HepG2 (cell line): ENCODE results near the gene VAMP5. TPM values are rescaled to one million over a fixed set of nuclear protein-coding genes. Genes with fewer than 3 reads are reported as not detected.

ENCODE experiments used
- EP300 ChIP-seq, 3 experiments: sonication (generic) in 1 of 3; formaldehyde crosslinking in 1 of 3; IDR thresholded peaks; 2 replicates each; pipeline versions ENCODE4 v1.5.1 to v1.6.1; 2011 to 2020; ENCODE audit warnings: low read depth in 2 of 3, low read length in 2 of 3, borderline replicate concordance in 1 of 3, improper control_type of control experiment in 1 of 3, mild to moderate bottlenecking in 1 of 3, missing genetic modification reagents in 1 of 3, moderate library complexity in 1 of 3
- HMG20A ChIP-seq: IDR thresholded peaks from 2 replicates; pipeline ENCODE4 v1.6.1; 2016; ENCODE audit warnings: borderline replicate concordance
- JUND ChIP-seq: sonication (generic); formaldehyde crosslinking; IDR thresholded peaks from 2 replicates; pipeline ENCODE4 v1.8.0; 2022; ENCODE audit warnings: mild to moderate bottlenecking, missing genetic modification reagents
- KLF16 ChIP-seq, 2 experiments: sonication (generic) in 1 of 2; formaldehyde crosslinking in 1 of 2; IDR thresholded peaks; 2 replicates each; pipeline versions ENCODE4 v1.6.1 to v1.8.0; 2016 to 2023; ENCODE audit warnings: missing genetic modification reagents in 2 of 2, missing compliant biosample characterization in 1 of 2
- ZKSCAN5 ChIP-seq: sonication (generic); formaldehyde crosslinking; IDR thresholded peaks from 2 replicates; pipeline ENCODE4 v1.5.1; 2020; ENCODE audit warnings: mild to moderate bottlenecking, missing genetic modification reagents
- ZNF234 ChIP-seq: sonication (generic); formaldehyde crosslinking; conservative IDR thresholded peaks from 2 replicates; pipeline ENCODE4 v1.5.1; 2020; ENCODE audit warnings: mild to moderate bottlenecking, missing genetic modification reagents
- ZNF335 ChIP-seq: sonication (generic); formaldehyde crosslinking; IDR thresholded peaks from 2 replicates; pipeline ENCODE4 v1.4.0; 2020; ENCODE audit warnings: missing genetic modification reagents
- ZNF543 ChIP-seq: sonication (generic); formaldehyde crosslinking; IDR thresholded peaks from 2 replicates; pipeline ENCODE4 v1.4.0; 2020; ENCODE audit warnings: mild to moderate bottlenecking, missing genetic modification reagents
- ZNF841 ChIP-seq: sonication (generic); formaldehyde crosslinking; IDR thresholded peaks from 2 replicates; pipeline ENCODE4 v1.8.1; 2023; ENCODE audit warnings: missing genetic modification reagents, borderline replicate concordance
- polyA plus RNA-seq, 8 experiments: library from polyadenylated mRNA; depleted of rRNA in 3 of 8; stranded (reverse) in 7 of 8; unstranded in 1 of 8; fragments of >200 nt; fragmentation: Illumina TruSeq in 4 of 8; extraction: Trizol in 4 of 8; gene quantifications; 2 replicates each; pipeline versions ENCODE4 v1.2.1 to v1.2.3, GENCODE V29; 2011 to 2016; ENCODE audit warnings: low read depth in 4 of 8, missing spikeins in 1 of 8, mixed read lengths in 1 of 8; ENCODE audit not compliant: insufficient read depth in 1 of 8
- total RNA-seq, 5 experiments: library from RNA; depleted of rRNA; stranded (reverse); fragments of >200 nt; fragmentation: Illumina TruSeq; extraction: Trizol; gene quantifications; 2 replicates each; pipeline ENCODE4 v1.2.3, GENCODE V29; 2016; ENCODE audit warnings: low read depth in 1 of 5
- TF ChIP-seq, protein P1 (sequence below): sonication (generic); formaldehyde crosslinking; IDR thresholded peaks from 2 replicates; pipeline ENCODE4 v1.4.0; 2020; ENCODE audit warnings: mild to moderate bottlenecking, missing genetic modification reagents
- TF ChIP-seq, protein P2 (sequence below): sonication (generic); formaldehyde crosslinking; conservative IDR thresholded peaks from 2 replicates; pipeline ENCODE4 v1.8.1; 2023; ENCODE audit warnings: missing genetic modification reagents
- TF ChIP-seq, protein P3 (sequence below): sonication (generic); formaldehyde crosslinking; IDR thresholded peaks from 2 replicates; pipeline ENCODE4 v1.5.0; 2020; ENCODE audit warnings: missing genetic modification reagents
- TF ChIP-seq, protein P4 (sequence below): sonication (generic); formaldehyde crosslinking; IDR thresholded peaks from 2 replicates; pipeline ENCODE4 v1.4.0; 2020; ENCODE audit warnings: missing genetic modification reagents, borderline replicate concordance
- TF ChIP-seq, protein P5 (sequence below): sonication (generic); formaldehyde crosslinking; IDR thresholded peaks from 2 replicates; pipeline ENCODE4 v1.4.0; 2020; ENCODE audit warnings: missing genetic modification reagents, borderline replicate concordance
- TF ChIP-seq, protein P6 (sequence below): sonication (generic); formaldehyde crosslinking; IDR thresholded peaks from 2 replicates; pipeline ENCODE4 v1.8.1; 2023; ENCODE audit warnings: mild to moderate bottlenecking, missing genetic modification reagents
- TF ChIP-seq, protein P7 (sequence below): IDR thresholded peaks from 2 replicates; pipeline ENCODE4 v1.6.1; 2016; ENCODE audit warnings: mild to moderate bottlenecking

The VAMP5 gene
- total and polyA plus RNA-seq, 2 of the 13 experiments (the other 11 are each of a cell fraction or from before 2014, with no cell fraction given), result 7.2 to 56.7 TPM

DNA sequence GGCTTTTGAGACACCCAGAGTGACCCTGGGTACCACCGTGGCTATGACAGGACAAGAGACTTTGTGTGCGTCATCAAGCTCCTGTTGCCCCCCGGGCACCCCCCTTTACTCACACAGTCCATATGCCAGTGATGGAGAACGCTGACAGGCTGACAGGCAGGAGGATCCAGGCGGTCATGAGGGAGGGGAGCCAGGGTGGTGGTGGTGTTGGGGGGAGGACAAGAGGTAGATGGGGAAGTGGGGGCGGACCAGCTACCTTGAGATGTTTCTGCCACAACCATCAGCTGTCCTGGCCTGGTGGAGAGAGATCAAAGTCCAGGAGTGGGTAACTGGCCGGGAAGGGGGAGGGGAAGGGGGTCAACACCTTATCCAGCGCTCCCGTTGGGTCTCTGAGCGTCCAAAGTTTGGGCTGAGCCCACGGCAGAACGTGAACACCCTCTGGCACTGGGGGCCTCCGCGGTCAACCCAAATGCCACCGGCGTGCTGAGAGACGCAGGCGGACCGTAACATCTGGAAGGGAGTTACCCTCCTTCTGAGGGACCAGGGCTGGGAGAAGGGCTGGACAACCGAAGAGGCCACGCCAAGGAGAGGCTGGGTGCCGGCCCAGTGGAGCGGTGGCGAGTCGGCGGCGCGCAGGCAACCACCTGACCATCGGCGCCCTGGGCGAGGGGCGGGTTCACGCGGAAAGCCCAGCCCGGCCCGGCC lies 17.7 kb downstream of the VAMP5 start (continued):
- TF ChIP-seq, protein P1, sequence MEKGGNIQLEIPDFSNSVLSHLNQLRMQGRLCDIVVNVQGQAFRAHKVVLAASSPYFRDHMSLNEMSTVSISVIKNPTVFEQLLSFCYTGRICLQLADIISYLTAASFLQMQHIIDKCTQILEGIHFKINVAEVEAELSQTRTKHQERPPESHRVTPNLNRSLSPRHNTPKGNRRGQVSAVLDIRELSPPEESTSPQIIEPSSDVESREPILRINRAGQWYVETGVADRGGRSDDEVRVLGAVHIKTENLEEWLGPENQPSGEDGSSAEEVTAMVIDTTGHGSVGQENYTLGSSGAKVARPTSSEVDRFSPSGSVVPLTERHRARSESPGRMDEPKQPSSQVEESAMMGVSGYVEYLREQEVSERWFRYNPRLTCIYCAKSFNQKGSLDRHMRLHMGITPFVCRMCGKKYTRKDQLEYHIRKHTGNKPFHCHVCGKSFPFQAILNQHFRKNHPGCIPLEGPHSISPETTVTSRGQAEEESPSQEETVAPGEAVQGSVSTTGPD (CRISPR knock-in tag), result no peak
- TF ChIP-seq, protein P2, sequence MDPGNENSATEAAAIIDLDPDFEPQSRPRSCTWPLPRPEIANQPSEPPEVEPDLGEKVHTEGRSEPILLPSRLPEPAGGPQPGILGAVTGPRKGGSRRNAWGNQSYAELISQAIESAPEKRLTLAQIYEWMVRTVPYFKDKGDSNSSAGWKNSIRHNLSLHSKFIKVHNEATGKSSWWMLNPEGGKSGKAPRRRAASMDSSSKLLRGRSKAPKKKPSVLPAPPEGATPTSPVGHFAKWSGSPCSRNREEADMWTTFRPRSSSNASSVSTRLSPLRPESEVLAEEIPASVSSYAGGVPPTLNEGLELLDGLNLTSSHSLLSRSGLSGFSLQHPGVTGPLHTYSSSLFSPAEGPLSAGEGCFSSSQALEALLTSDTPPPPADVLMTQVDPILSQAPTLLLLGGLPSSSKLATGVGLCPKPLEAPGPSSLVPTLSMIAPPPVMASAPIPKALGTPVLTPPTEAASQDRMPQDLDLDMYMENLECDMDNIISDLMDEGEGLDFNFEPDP (CRISPR knock-in tag), result no peak
- TF ChIP-seq JUND (CRISPR knock-in tag) (no peak), ZNF841 (CRISPR knock-in tag) (no peak), KLF16 (CRISPR knock-in tag; IDR thresholded peaks at IDR 0.05) (no peak), ZKSCAN5 (CRISPR knock-in tag) (no peak), EP300 (IDR thresholded peaks at IDR 0.05; ENCODE audit: low read depth in 2 of 2, low read length in 2 of 2) (no peak), EP300 (CRISPR knock-in tag; IDR thresholded peaks at IDR 0.05; ENCODE audit: borderline replicate concordance) (no peak), HMG20A (CRISPR knock-in tag) (no peak), ZNF335 (CRISPR knock-in tag) (no peak; the same call in 1 of the 2 replicates), ZNF234 (CRISPR knock-in tag) (peak; percentile 41; the same call in 1 of the 2 replicates), ZNF543 (CRISPR knock-in tag) (peak; percentile 12; the same call in 1 of the 2 replicates)
- TF ChIP-seq, protein P3, sequence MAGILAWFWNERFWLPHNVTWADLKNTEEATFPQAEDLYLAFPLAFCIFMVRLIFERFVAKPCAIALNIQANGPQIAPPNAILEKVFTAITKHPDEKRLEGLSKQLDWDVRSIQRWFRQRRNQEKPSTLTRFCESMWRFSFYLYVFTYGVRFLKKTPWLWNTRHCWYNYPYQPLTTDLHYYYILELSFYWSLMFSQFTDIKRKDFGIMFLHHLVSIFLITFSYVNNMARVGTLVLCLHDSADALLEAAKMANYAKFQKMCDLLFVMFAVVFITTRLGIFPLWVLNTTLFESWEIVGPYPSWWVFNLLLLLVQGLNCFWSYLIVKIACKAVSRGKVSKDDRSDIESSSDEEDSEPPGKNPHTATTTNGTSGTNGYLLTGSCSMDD (CRISPR knock-in tag), result no peak
- TF ChIP-seq, protein P4, sequence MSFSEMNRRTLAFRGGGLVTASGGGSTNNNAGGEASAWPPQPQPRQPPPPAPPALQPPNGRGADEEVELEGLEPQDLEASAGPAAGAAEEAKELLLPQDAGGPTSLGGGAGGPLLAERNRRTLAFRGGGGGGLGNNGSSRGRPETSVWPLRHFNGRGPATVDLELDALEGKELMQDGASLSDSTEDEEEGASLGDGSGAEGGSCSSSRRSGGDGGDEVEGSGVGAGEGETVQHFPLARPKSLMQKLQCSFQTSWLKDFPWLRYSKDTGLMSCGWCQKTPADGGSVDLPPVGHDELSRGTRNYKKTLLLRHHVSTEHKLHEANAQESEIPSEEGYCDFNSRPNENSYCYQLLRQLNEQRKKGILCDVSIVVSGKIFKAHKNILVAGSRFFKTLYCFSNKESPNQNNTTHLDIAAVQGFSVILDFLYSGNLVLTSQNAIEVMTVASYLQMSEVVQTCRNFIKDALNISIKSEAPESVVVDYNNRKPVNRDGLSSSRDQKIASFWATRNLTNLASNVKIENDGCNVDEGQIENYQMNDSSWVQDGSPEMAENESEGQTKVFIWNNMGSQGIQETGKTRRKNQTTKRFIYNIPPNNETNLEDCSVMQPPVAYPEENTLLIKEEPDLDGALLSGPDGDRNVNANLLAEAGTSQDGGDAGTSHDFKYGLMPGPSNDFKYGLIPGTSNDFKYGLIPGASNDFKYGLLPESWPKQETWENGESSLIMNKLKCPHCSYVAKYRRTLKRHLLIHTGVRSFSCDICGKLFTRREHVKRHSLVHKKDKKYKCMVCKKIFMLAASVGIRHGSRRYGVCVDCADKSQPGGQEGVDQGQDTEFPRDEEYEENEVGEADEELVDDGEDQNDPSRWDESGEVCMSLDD, result no peak
- TF ChIP-seq, protein P5, sequence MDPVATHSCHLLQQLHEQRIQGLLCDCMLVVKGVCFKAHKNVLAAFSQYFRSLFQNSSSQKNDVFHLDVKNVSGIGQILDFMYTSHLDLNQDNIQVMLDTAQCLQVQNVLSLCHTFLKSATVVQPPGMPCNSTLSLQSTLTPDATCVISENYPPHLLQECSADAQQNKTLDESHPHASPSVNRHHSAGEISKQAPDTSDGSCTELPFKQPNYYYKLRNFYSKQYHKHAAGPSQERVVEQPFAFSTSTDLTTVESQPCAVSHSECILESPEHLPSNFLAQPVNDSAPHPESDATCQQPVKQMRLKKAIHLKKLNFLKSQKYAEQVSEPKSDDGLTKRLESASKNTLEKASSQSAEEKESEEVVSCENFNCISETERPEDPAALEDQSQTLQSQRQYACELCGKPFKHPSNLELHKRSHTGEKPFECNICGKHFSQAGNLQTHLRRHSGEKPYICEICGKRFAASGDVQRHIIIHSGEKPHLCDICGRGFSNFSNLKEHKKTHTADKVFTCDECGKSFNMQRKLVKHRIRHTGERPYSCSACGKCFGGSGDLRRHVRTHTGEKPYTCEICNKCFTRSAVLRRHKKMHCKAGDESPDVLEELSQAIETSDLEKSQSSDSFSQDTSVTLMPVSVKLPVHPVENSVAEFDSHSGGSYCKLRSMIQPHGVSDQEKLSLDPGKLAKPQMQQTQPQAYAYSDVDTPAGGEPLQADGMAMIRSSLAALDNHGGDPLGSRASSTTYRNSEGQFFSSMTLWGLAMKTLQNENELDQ (CRISPR knock-in tag), result no peak
- TF ChIP-seq, protein P6, sequence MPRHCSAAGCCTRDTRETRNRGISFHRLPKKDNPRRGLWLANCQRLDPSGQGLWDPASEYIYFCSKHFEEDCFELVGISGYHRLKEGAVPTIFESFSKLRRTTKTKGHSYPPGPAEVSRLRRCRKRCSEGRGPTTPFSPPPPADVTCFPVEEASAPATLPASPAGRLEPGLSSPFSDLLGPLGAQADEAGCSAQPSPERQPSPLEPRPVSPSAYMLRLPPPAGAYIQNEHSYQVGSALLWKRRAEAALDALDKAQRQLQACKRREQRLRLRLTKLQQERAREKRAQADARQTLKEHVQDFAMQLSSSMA, result peak; percentile 61; the same call in 1 of the 2 replicates
- TF ChIP-seq, protein P7, sequence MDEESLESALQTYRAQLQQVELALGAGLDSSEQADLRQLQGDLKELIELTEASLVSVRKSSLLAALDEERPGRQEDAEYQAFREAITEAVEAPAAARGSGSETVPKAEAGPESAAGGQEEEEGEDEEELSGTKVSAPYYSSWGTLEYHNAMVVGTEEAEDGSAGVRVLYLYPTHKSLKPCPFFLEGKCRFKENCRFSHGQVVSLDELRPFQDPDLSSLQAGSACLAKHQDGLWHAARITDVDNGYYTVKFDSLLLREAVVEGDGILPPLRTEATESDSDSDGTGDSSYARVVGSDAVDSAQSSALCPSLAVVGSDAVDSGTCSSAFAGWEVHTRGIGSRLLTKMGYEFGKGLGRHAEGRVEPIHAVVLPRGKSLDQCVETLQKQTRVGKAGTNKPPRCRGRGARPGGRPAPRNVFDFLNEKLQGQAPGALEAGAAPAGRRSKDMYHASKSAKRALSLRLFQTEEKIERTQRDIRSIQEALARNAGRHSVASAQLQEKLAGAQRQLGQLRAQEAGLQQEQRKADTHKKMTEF, result no peak; the same call in 1 of the 2 replicates
